ENCODE measurements around the gene LCN2. TPM values are rescaled to one million over a fixed set of nuclear protein-coding genes. Genes with fewer than 3 reads are reported as not detected.

Gene LCN2
- total RNA-seq, 4 donors from 2014 or later = 36.2 to 931 (median 809) TPM

DNA sequence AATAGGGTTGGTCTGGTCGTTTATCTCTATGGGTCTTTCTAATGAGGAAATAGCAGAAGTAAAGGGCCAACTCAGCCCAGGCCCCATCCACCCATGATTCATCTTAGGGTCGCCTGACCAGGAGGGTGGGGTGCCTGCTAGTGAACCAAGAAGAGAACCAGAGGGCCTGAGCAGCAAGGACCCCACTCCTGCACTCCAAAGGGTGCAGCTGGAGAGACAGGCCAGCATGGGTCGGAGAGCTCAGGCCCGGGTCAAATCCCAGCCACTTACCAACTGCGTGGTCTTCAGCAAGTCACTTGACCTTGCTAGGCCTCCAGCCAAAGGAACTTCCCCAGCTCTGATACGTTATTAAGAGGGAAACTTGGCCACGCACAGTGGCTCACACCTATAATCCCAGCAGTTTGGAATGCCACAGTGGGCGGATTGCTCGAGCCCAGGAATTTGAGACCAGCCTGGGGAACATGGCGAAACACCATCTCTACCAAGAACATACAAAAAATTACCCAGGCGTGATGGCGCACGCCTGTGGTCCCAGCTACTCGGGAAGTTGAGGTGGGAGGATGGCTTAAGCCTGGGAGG, 15.1 kb downstream of the LCN2 start:
- no peaks in the 10 kb centered on the region for H3K27me3 ChIP-seq
- intact Hi-C loops (cut with DNase I) = no loop called here
- 64 to 69% methylated on average over 12 of the region's 14 CpGs for WGBS, 2 donors
- H3K9me3 ChIP-seq = no peaks in the 10 kb centered on the region
- peaks cover 8 to 36% (median 11%) of the 10 kb centered on the region in 3 donors for H3K4me1 ChIP-seq
- no peak overlapping the region for H3K4me3 ChIP-seq
- peaks cover 33 to 75% (median 34%) of the 10 kb centered on the region in 3 donors for H3K36me3 ChIP-seq
- DNase-seq = no peak
- TF ChIP-seq CTCF (IDR thresholded peaks at IDR 0.05) = no peak
- TF ChIP-seq POLR2A (IDR thresholded peaks at IDR 0.05) = no peak
- no peak overlapping the region for H3K27ac ChIP-seq

DNA sequence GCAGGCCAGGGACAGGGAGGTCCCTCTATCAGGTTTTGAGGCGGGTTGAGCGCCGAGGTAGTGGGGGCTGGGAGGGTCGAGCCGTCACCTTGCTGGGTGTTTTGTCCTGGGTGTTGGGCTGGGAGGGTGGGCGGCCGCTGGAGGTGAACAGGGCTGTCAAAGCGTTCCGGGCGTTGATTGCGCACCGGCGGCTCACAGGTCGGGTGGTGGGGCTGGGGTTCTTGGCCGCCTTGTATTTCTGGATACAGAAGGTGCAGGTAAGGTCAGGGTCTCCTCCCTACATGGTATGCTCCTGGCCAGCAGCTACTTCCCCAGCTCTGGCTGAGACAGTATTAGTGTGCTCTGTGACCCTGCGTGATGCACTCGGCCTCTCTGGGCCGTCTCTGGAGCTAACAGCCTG, 16.9 kb downstream of the LCN2 start:
- H3K9me3 ChIP-seq = no peaks in the 10 kb centered on the region
- no peak overlapping the region for H3K4me3 ChIP-seq
- no peak for DNase-seq
- no peaks in the 10 kb centered on the region for H3K27me3 ChIP-seq
- peaks cover 38 to 93% (median 44%) of the 10 kb centered on the region in 3 donors for H3K36me3 ChIP-seq
- H3K27ac ChIP-seq = no peak overlapping the region
- TF ChIP-seq POLR2A (IDR thresholded peaks at IDR 0.05) (no peak), CTCF (IDR thresholded peaks at IDR 0.05) (no peak)
- intact Hi-C loops (cut with DNase I) = no loop called here
- 87 to 100% methylated on average over 3 to 7 of the region's 18 CpGs for WGBS, 2 donors
- peaks cover 0 to 22% (median 4%) of the 10 kb centered on the region in 3 donors for H3K4me1 ChIP-seq

DNA sequence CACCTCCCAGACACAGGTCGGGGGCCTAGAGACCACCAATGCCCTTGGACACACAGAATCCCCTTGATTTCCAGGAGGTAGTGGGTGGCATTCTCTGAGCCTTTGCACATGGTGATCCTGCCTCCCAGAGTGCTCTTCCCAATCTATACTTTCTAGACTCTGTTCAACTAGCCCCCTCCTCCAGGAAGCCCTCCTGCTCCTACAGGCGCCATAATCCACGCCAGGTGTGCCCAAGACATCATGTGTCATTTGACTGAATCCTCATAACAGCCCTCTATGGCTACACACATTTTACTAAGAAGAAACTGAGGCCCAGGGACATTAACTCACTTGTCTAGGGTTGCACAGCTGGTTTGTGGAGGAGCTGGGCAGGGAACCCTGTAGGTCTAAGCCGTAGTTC, 18.0 kb downstream of the LCN2 start:
- intact Hi-C loops (cut with DNase I) = no loop called here
- Histone ChIP-seq H3K27me3 (no peaks in the 10 kb centered on the region), H3K36me3 (peaks cover 38 to 97% (median 44%) of the 10 kb centered on the region in 3 donors), H3K27ac (no peak overlapping the region), H3K4me1 (peaks cover 0 to 12% (median 0%) of the 10 kb centered on the region in 3 donors), H3K4me3 (no peak overlapping the region), H3K9me3 (no peaks in the 10 kb centered on the region)
- no peak for DNase-seq
- WGBS, 2 donors = 93 to 100% methylated on average over 3 to 4 of the region's 4 CpGs
- no peak for TF ChIP-seq CTCF (IDR thresholded peaks at IDR 0.05)
- TF ChIP-seq POLR2A (IDR thresholded peaks at IDR 0.05) = no peak

DNA sequence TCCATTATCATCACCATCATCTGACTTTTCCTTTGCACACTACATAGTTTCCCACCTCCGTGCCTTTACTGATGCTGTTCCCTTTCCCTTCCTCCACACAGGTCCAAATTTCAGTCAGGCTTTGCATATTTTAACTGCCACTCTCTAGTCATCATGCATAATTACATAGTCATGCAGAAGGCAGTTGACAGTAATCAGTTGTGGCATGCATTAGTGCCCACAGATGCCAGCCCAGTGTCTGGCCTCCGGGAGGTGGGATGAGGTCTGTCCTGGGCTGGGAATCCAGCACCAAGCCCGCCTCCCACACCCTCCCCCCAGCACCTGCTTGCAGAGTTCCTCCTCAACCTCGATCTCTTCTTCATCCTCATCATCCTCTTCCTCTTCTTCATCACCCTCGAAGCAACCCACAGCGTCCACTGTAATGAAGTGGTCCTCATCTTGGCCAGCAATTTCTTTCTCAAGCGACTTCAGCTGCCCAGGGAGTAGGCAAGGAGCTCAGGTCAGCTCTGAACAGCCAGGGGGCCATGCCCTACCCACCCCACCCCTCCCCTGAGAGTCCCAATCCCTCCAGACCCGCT, 19.6 kb downstream of the LCN2 start:
- H3K36me3 ChIP-seq = peaks cover 35 to 93% (median 44%) of the 10 kb centered on the region in 3 donors

More for the DNA sequence above, 19.6 kb downstream of the LCN2 start:
- Histone ChIP-seq H3K4me1 (peaks cover 0 to 7% (median 0%) of the 10 kb centered on the region in 3 donors), H3K9me3 (no peaks in the 10 kb centered on the region), H3K4me3 (no peak overlapping the region), H3K27me3 (no peaks in the 10 kb centered on the region), H3K27ac (no peak overlapping the region)
- DNase-seq = no peak
- no peak for TF ChIP-seq POLR2A (IDR thresholded peaks at IDR 0.05)
- no peak for TF ChIP-seq CTCF (IDR thresholded peaks at IDR 0.05)
- intact Hi-C loops (cut with DNase I) = no loop called here
- WGBS, 2 donors = 81 to 89% methylated on average over 8 of the region's 8 CpGs
